GM12878 (cell line): ENCODE measurements around the gene PCDHA4.

ENCODE experiments used
- BCL3 ChIP-seq: IDR thresholded peaks from 2 replicates; pipeline ENCODE4 v1.6.1; 2011; ENCODE audit warnings: borderline replicate concordance, low read depth, mild to moderate bottlenecking, moderate library complexity, low read length; ENCODE audit not compliant: insufficient read depth, poor library complexity, severe bottlenecking
- CTCF ChIP-seq, 3 experiments: IDR thresholded peaks in 2 of 3; conservative IDR thresholded peaks in 1 of 3; 2 replicates each; pipeline ENCODE4 v1.5.1; 2011; ENCODE audit warnings: low read depth in 3 of 3, low read length in 3 of 3, mild to moderate bottlenecking in 3 of 3, control low read depth in 2 of 3, moderate library complexity in 2 of 3, inconsistent platforms in 1 of 3, mixed read lengths in 1 of 3; ENCODE audit not compliant: control insufficient read depth in 2 of 3, insufficient read depth in 1 of 3; ENCODE audit errors: extremely low read depth in 1 of 3
- EP300 ChIP-seq, 2 experiments: fragments of 150-350 bp in 1 of 2; IDR thresholded peaks; 2 replicates each; pipeline ENCODE4 v1.6.1; 2011 to 2012; ENCODE audit warnings: low read depth in 2 of 2, low read length in 2 of 2, borderline replicate concordance in 1 of 2, improper control_type of control experiment in 1 of 2, inconsistent platforms in 1 of 2; ENCODE audit not compliant: control insufficient read depth in 1 of 2
- GATAD2B ChIP-seq: fragments of 450-650 bp; conservative IDR thresholded peaks from 2 replicates; pipeline ENCODE4 v1.6.1; 2017; ENCODE audit warnings: low read depth, mild to moderate bottlenecking, moderate library complexity
- MAX ChIP-seq: IDR thresholded peaks from 2 replicates; pipeline ENCODE4 v1.6.1; 2012; ENCODE audit warnings: low read depth, low read length, improper control_type of control experiment
- NFIC ChIP-seq: IDR thresholded peaks from 2 replicates; pipeline ENCODE4 v1.6.1; 2012; ENCODE audit warnings: low read depth, mild to moderate bottlenecking, inconsistent platforms, low read length, moderate library complexity
- POLR2AphosphoS5 ChIP-seq: IDR thresholded peaks from 2 replicates; pipeline ENCODE4 v1.6.1; 2011; ENCODE audit warnings: mild to moderate bottlenecking, low read length, inconsistent platforms
- SMC3 ChIP-seq: IDR thresholded peaks from 2 replicates; pipeline ENCODE4 v1.6.1; 2011; ENCODE audit warnings: low read length, improper control_type of control experiment, borderline replicate concordance
- SRF ChIP-seq, 2 experiments: IDR thresholded peaks; 2 replicates each; pipeline ENCODE4 v1.6.1; 2011; ENCODE audit warnings: low read depth in 2 of 2, low read length in 2 of 2, mild to moderate bottlenecking in 1 of 2, moderate library complexity in 1 of 2
- ZBTB33 ChIP-seq: fragments of 450-650 bp; IDR thresholded peaks from 2 replicates; pipeline ENCODE4 v1.6.1; 2017; ENCODE audit warnings: mild to moderate bottlenecking
- ZSCAN29 ChIP-seq: fragments of 450-650 bp; IDR thresholded peaks from 2 replicates; pipeline ENCODE4 v1.6.1; 2017; ENCODE audit warnings: mild to moderate bottlenecking, moderate library complexity
- ZZZ3 ChIP-seq: IDR thresholded peaks from 2 replicates; pipeline ENCODE4 v1.6.1; 2011; ENCODE audit warnings: low read depth; ENCODE audit not compliant: control insufficient read depth, insufficient read length
- TF ChIP-seq, protein P1 (sequence below): IDR thresholded peaks from 2 replicates; pipeline ENCODE4 v1.6.1; 2011; ENCODE audit warnings: low read depth, low read length, improper control_type of control experiment, borderline replicate concordance

GRCh38 chr5:140835622-140836510, 29.0 kb downstream of the PCDHA4 start:
- TF ChIP-seq SMC3 = no peak
- no peak for TF ChIP-seq BCL3
- no peak for TF ChIP-seq CTCF (IDR thresholded peaks at IDR 0.05 in 2 of 3, conservative IDR thresholded peaks at IDR 0.05 in 1 of 3; ENCODE audit: control insufficient read depth in 2 of 3, extremely low read depth in 1 of 3, insufficient read depth in 1 of 3, low read depth in 3 of 3, low read length in 3 of 3)
- no peak for TF ChIP-seq NFIC
- no peak for TF ChIP-seq ZBTB33
- TF ChIP-seq MAX = no peak
- TF ChIP-seq ZSCAN29 = no peak
- TF ChIP-seq, protein P1, sequence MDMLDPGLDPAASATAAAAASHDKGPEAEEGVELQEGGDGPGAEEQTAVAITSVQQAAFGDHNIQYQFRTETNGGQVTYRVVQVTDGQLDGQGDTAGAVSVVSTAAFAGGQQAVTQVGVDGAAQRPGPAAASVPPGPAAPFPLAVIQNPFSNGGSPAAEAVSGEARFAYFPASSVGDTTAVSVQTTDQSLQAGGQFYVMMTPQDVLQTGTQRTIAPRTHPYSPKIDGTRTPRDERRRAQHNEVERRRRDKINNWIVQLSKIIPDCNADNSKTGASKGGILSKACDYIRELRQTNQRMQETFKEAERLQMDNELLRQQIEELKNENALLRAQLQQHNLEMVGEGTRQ = no peak
- no peak for TF ChIP-seq EP300 (IDR thresholded peaks at IDR 0.05; ENCODE audit: borderline replicate concordance in 1 of 2, control insufficient read depth in 1 of 2, low read depth in 2 of 2, low read length in 2 of 2)
- no peak for TF ChIP-seq POLR2AphosphoS5
- TF ChIP-seq SRF (IDR thresholded peaks at IDR 0.05; ENCODE audit: low read depth in 2 of 2, low read length in 2 of 2) = no peak
- no peak for TF ChIP-seq GATAD2B
- no peak for TF ChIP-seq ZZZ3
